Measurements from ENCODE around the gene ATXN1. TPM values are rescaled to one million over a fixed set of nuclear protein-coding genes. Genes with fewer than 3 reads are reported as not detected.

Gene ATXN1
- polyA plus RNA-seq, 1 donor (not counting 4 experiments of a cell fraction or from before 2014, with no cell fraction given), result 9.7 TPM

DNA sequence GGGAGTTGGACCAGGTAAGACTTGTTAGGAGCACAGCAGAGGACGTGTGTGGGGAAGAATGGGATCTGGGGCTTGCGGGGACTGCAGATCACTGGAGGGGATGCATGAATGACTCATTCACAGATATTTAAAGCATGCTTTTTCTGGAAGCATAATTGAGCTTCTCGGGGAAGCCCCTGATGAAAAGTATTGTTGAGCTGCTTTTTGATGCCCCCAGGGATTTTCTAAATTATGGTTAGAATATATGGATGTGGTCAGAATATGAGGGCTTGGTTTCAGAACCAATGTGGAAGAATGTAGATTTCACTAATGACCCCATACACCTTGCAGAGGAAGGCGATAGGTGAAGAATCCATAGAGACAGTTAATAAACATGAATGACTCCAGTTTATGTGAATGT lies 486.8 kb downstream of the ATXN1 start:
- FAIRE-seq, result no peak
- no peak overlapping the region for H3K9ac ChIP-seq (ENCODE audit: control insufficient read depth, extremely low read depth, insufficient read depth, low read length)
- dilution Hi-C loops (cut with MboI; ENCODE audit: extremely low pct_ligation_motif_present, low sequenced_read_pairs), result no loop called here
- no peaks in the 10 kb centered on the region for H3K36me3 ChIP-seq (ENCODE audit: control insufficient read depth in 2 of 2, extremely low read depth in 1 of 2, insufficient read depth in 2 of 2, low read length in 2 of 2)
- no peak for DNase-seq (ENCODE audit: low read depth, low spot score)
- no peaks in the 10 kb centered on the region for H3K27me3 ChIP-seq (ENCODE audit: control insufficient read depth, extremely low read depth, insufficient read depth, low read length)
- H3K9me1 ChIP-seq (ENCODE audit: control insufficient read depth, extremely low read depth, insufficient read depth, low read length), result no peaks in the 10 kb centered on the region
- no peak overlapping the region for H3K4me3 ChIP-seq (ENCODE audit: control insufficient read depth in 2 of 3, extremely low read depth in 1 of 3, insufficient read depth in 2 of 3, low read depth in 1 of 3, low read length in 3 of 3)
- no peak overlapping the region for H2AFZ ChIP-seq (ENCODE audit: control insufficient read depth, low read length)
- no peak overlapping the region for H3K4me2 ChIP-seq (ENCODE audit: control insufficient read depth, extremely low read depth, insufficient read depth, low read depth, low read length)
- TF ChIP-seq EZH2 (IDR thresholded peaks at IDR 0.05; ENCODE audit: low read length), result no peak
- TF ChIP-seq, protein P1, sequence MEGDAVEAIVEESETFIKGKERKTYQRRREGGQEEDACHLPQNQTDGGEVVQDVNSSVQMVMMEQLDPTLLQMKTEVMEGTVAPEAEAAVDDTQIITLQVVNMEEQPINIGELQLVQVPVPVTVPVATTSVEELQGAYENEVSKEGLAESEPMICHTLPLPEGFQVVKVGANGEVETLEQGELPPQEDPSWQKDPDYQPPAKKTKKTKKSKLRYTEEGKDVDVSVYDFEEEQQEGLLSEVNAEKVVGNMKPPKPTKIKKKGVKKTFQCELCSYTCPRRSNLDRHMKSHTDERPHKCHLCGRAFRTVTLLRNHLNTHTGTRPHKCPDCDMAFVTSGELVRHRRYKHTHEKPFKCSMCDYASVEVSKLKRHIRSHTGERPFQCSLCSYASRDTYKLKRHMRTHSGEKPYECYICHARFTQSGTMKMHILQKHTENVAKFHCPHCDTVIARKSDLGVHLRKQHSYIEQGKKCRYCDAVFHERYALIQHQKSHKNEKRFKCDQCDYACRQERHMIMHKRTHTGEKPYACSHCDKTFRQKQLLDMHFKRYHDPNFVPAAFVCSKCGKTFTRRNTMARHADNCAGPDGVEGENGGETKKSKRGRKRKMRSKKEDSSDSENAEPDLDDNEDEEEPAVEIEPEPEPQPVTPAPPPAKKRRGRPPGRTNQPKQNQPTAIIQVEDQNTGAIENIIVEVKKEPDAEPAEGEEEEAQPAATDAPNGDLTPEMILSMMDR (optimal IDR thresholded peaks at IDR 0.05 in 1 of 3, IDR thresholded peaks at IDR 0.05 in 1 of 3, conservative IDR thresholded peaks at IDR 0.05 in 1 of 3; ENCODE audit: extremely low read depth in 1 of 3, insufficient read depth in 2 of 3, low read length in 3 of 3), result no peak
- H4K20me1 ChIP-seq (ENCODE audit: control insufficient read depth, extremely low read depth, insufficient read depth, low read length), result no peaks in the 10 kb centered on the region
- H3K9me3 ChIP-seq (ENCODE audit: control insufficient read depth, low read depth, low read length), result no peaks in the 10 kb centered on the region
- no peak overlapping the region for H3K27ac ChIP-seq (ENCODE audit: control insufficient read depth, insufficient read depth, low read length)
- peaks cover 15% of the 10 kb centered on the region for H3K4me1 ChIP-seq (ENCODE audit: control insufficient read depth, extremely low read depth, insufficient read depth, low read length)
- H3K79me2 ChIP-seq (ENCODE audit: control insufficient read depth, insufficient read depth, low read length), result no peaks in the 10 kb centered on the region

DNA sequence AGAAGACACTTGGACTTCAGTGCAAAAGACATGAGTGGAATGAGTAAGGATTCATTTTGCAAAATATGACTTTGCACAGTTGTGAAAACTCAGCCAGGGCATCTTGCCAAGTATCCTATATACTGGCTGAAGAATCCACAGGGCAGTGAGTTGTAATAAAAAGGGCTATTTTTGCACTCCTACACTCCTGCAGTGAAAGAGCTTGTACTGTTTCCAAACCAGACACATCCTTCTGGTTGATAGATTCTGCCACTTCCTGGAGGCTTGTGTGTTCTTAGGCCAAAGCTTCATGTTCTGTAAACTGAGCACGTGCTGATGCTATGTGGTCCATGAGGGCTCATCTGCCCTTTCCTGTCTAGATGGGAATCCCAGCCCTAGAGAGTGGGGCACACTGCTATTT lies 488.0 kb downstream of the ATXN1 start:
- no peak overlapping the region for H3K9ac ChIP-seq (ENCODE audit: control insufficient read depth, extremely low read depth, insufficient read depth, low read length)
- DNase-seq (ENCODE audit: low read depth, low spot score), result no peak
- no peaks in the 10 kb centered on the region for H3K79me2 ChIP-seq (ENCODE audit: control insufficient read depth, insufficient read depth, low read length)
- H3K27me3 ChIP-seq (ENCODE audit: control insufficient read depth, extremely low read depth, insufficient read depth, low read length), result no peaks in the 10 kb centered on the region
- no peaks in the 10 kb centered on the region for H3K9me3 ChIP-seq (ENCODE audit: control insufficient read depth, low read depth, low read length)
- no peaks in the 10 kb centered on the region for H3K9me1 ChIP-seq (ENCODE audit: control insufficient read depth, extremely low read depth, insufficient read depth, low read length)
- no peaks in the 10 kb centered on the region for H3K36me3 ChIP-seq (ENCODE audit: control insufficient read depth in 2 of 2, extremely low read depth in 1 of 2, insufficient read depth in 2 of 2, low read length in 2 of 2)
- no peak for FAIRE-seq
- dilution Hi-C loops (cut with MboI; ENCODE audit: extremely low pct_ligation_motif_present, low sequenced_read_pairs), result no loop called here
- peaks cover 13% of the 10 kb centered on the region for H3K4me1 ChIP-seq (ENCODE audit: control insufficient read depth, extremely low read depth, insufficient read depth, low read length)
- no peaks in the 10 kb centered on the region for H4K20me1 ChIP-seq (ENCODE audit: control insufficient read depth, extremely low read depth, insufficient read depth, low read length)
- H3K27ac ChIP-seq (ENCODE audit: control insufficient read depth, insufficient read depth, low read length), result no peak overlapping the region
- H2AFZ ChIP-seq (ENCODE audit: control insufficient read depth, low read length), result no peak overlapping the region
- TF ChIP-seq, protein P1 (optimal IDR thresholded peaks at IDR 0.05 in 1 of 3, IDR thresholded peaks at IDR 0.05 in 1 of 3, conservative IDR thresholded peaks at IDR 0.05 in 1 of 3; ENCODE audit: extremely low read depth in 1 of 3, insufficient read depth in 2 of 3, low read length in 3 of 3), result no peak
- TF ChIP-seq EZH2 (IDR thresholded peaks at IDR 0.05; ENCODE audit: low read length), result no peak
- no peak overlapping the region for H3K4me3 ChIP-seq (ENCODE audit: control insufficient read depth in 2 of 3, extremely low read depth in 1 of 3, insufficient read depth in 2 of 3, low read depth in 1 of 3, low read length in 3 of 3)
- H3K4me2 ChIP-seq (ENCODE audit: control insufficient read depth, extremely low read depth, insufficient read depth, low read depth, low read length), result no peak overlapping the region

All from keratinocyte (primary cell).